ENCODE measurements around the gene SLC16A6. TPM values are rescaled to one million over a fixed set of nuclear protein-coding genes. Genes with fewer than 3 reads are reported as not detected.
"Not testable (repeated sequence)": the region's sequence is repeated elsewhere in the genome, so short reads cannot be mapped to it uniquely, and the experiment has no call there.

The SLC16A6 gene
- total and polyA plus RNA-seq, 8 donors, result 0.02 to 1.0 (median 0.09) TPM

- ATAC-seq (no peak), FAIRE-seq (no peak)
- WGBS, 2 donors, result 68 to 75% methylated on average over 3 of the region's 3 CpGs
Observed at GRCh38 chr17:68238871-68239253, 52.1 kb downstream of the SLC16A6 start.

GRCh38 chr17:68238164-68238870 is 52.6 kb downstream of the SLC16A6 start:
- FAIRE-seq (no peak), ATAC-seq (no peak), DNase-seq (no peak)
- Histone ChIP-seq H3K36me3 (no peaks in the 10 kb centered on the region), H3K9me3 (no peaks in the 10 kb centered on the region), H3K27ac (peak overlapping the region in 1 of 4 donors; percentile 57), H3K27me3 (no peaks in the 10 kb centered on the region), H3K4me1 (no peaks in the 10 kb centered on the region), H3K4me3 (no peak overlapping the region)
- 52 to 70% methylated on average over 3 of the region's 3 CpGs for WGBS, 2 donors
- TF ChIP-seq CTCF (IDR thresholded peaks at IDR 0.05), result no peak
- intact Hi-C loops (cut with DNase I), result no loop called here

More at GRCh38 chr17:68238871-68239253, 52.1 kb downstream of the SLC16A6 start:
- Histone ChIP-seq H3K4me3 (no peak overlapping the region), H3K27me3 (no peaks in the 10 kb centered on the region), H3K27ac (no peak overlapping the region), H3K9me3 (no peaks in the 10 kb centered on the region), H3K36me3 (no peaks in the 10 kb centered on the region), H3K4me1 (no peaks in the 10 kb centered on the region)
- intact Hi-C loops (cut with DNase I), result no loop called here
- no peak for TF ChIP-seq CTCF (IDR thresholded peaks at IDR 0.05)
- no peak for DNase-seq

GRCh38 chr17:68237369-68238163 is 53.4 kb downstream of the SLC16A6 start:
- H3K4me1 ChIP-seq; H3K4me3 ChIP-seq; H3K36me3 ChIP-seq; FAIRE-seq; H3K9me3 ChIP-seq; intact Hi-C loops (cut with DNase I); H3K27me3 ChIP-seq: not testable (repeated sequence)
- peak in 1 of 6 donors; percentile 31 for DNase-seq
- 64 to 75% methylated on average over 16 of the region's 16 CpGs for WGBS, 2 donors
- peak in 3 of 4 donors; percentile 45 to 81 (median 78) for ATAC-seq
- H3K27ac ChIP-seq, result peak overlapping the region in 2 of 4 donors; percentile 57 to 62

GRCh38 chr17:68235336-68235791 is 55.6 kb downstream of the SLC16A6 start:
- not testable (repeated sequence) for FAIRE-seq

GRCh38 chr17:68234726-68235335 is 56.1 kb downstream of the SLC16A6 start:
- intact Hi-C loops (cut with DNase I); H3K27me3 ChIP-seq; H3K9me3 ChIP-seq; DNase-seq; FAIRE-seq; H3K4me1 ChIP-seq; H3K4me3 ChIP-seq; H3K36me3 ChIP-seq: not testable (repeated sequence)
- WGBS, 2 donors, result 89 to 93% methylated on average over 12 of the region's 12 CpGs
- peak overlapping the region in 2 of 4 donors; percentile 14 to 50 for H3K27ac ChIP-seq
- peak in 3 of 4 donors; percentile 35 to 54 (median 41) for ATAC-seq

More at GRCh38 chr17:68235336-68235791, 55.6 kb downstream of the SLC16A6 start:
- DNase-seq; H3K4me1 ChIP-seq; H3K4me3 ChIP-seq; intact Hi-C loops (cut with DNase I); H3K36me3 ChIP-seq; ATAC-seq; H3K9me3 ChIP-seq; H3K27me3 ChIP-seq: not testable (repeated sequence)
- H3K27ac ChIP-seq, result peak overlapping the region in 2 of 4 donors; percentile 14 to 50
- WGBS, 2 donors, result 79 to 82% methylated on average over 11 of the region's 11 CpGs

GRCh38 chr17:68232741-68233140 is 58.2 kb downstream of the SLC16A6 start:
- intact Hi-C loops (cut with DNase I); FAIRE-seq: not testable (repeated sequence)
- peak in 2 of 4 donors; percentile 11 to 32 for ATAC-seq

More at GRCh38 chr17:68232741-68233140, 58.2 kb downstream of the SLC16A6 start:
- not testable (repeated sequence) for DNase-seq, H3K36me3 ChIP-seq, H3K27ac ChIP-seq, H3K4me3 ChIP-seq, H3K4me1 ChIP-seq, H3K27me3 ChIP-seq, H3K9me3 ChIP-seq
- WGBS, 2 donors, result 73 to 78% methylated on average over 1 of the region's 1 CpG

All from pancreas (tissue), 10 donors.